T-helper 9 cell (primary cell): Measurements from ENCODE around the gene WNT5A.

Source experiments
- DNase-seq: peaks from one replicate; pipeline ENCODE4 v3.0.0-alpha.2; 2020

WNT5A gene

DNA sequence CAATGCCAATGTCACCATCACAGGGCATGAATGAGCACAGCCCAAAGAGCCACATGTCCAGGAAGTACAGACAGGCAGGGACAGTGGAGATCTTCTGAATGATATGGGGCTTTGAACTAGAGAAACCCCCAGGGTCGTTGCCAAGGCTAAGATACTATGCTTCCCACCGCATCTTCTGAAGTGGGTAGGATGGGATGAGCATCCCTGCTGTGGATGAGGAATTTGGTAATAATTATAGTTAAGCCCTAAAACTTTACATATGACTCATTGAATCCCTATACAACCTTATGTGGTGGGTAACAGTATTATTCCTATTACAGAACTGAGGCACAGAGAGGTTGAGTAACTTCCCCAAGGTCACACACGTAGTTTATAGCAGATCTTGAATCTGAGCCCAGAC is 44.2 kb downstream of the WNT5A start:
- DNase-seq = no peak

DNA sequence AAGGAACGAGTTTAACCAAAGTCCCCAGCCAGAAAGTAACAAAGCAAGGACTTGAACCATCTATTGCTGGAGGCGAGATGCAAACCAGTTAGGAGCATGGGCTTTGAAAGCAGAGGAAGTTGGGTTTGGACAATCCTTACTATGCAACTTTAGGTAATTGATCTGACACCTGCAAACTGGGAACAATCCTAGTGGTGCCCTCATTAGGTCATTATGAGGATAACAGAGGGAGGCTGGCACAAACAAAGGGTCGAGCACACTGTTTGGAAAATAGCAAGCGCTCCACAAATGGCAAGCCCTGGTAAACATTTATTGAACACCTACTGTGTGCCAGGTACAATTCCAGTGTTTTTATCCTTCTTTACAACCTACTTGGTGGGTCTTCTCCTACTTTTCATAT is 45.6 kb downstream of the WNT5A start:
- no peak for DNase-seq

- no peak for DNase-seq
Measured at GRCh38 chr3:55440104-55440708, 46.9 kb downstream of the WNT5A start.

DNA sequence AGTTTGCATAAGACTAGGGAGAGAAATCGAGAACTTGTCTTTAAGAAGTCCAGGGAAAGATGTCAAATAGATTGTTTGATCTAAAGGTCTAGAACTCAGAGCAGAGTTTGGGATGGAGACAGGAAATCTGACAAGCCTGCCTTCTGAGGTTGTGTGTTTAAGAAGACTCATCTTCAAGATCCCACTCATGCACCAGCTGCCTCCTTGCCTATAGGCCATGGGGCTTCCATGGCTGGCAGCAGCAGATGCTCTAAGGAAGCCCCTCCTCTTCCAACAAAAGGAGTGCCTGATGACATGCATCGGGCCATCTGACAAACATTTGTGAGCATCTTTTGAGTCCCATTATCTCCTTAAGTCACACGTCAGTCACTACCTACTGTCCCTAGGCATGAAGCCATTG is 47.4 kb downstream of the WNT5A start:
- DNase-seq = no peak

GRCh38 chr3:55436644-55437043 is 50.5 kb downstream of the WNT5A start:
- DNase-seq = no peak

DNA sequence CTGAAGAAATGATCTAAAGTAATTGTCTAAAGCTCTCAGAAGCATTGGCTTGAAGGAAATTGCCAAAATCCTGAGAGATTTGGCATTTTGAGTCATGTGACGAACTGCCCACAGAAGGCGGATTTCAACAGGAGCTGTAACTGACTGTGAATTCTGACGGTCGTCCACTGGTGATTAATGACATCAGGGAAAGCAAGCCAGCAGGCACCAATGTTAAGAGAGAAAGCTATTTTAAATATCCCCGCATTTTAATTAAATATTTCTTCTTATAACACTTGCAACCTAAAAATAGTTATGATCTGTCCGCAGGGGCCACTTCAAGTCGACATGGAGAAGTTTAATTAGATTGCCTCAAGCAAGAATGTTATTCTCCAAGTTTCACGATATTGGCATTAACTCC is 51.6 kb downstream of the WNT5A start:
- DNase-seq = no peak

GRCh38 chr3:55434789-55435188 is 52.3 kb downstream of the WNT5A start:
- DNase-seq = no peak

GRCh38 chr3:55431041-55431440 is 56.1 kb downstream of the WNT5A start:
- no peak for DNase-seq

DNA sequence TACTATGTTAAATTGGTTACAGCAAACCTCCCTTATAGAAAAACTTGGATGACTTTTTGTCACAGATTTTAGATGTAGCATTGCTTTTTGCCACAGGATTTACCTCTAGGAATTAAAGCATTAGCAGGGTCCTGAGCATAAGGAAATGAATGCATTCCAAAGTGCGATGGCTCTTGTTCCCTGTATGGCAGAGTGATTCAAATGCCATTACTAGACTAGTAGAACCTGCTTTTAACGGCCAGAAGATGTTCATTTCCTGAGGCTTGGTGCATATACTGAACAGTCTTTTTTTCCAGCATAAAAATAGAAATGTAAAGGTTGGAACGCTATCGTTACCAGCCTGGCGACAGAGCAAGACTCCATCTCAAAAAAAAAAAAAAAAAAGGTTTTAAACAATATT is 59.4 kb downstream of the WNT5A start:
- DNase-seq = no peak

GRCh38 chr3:55426486-55426885 is 60.6 kb downstream of the WNT5A start:
- DNase-seq = no peak

- DNase-seq = no peak
Measured at GRCh38 chr3:55423782-55424181, 63.3 kb downstream of the WNT5A start.

DNA sequence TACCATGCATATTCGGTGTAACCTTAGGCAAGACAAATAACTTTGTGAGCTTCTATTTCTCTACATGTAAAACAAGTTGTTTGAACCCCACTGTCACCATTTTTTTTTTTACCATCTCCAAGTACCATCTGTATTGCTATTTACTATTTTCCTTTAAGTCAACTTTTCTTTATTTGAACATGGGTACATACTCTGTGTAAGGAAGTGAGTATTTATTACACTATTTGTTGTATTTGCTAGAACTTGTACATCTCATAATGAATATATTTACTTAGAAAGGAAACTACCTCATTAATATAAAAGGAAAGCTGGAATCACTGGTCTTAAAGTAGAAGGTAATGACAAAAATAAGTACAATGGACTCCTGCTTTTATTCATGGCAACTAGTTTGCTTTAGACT is 69.9 kb downstream of the WNT5A start:
- no peak for DNase-seq

GRCh38 chr3:55416331-55416821 is 70.7 kb downstream of the WNT5A start:
- DNase-seq = no peak
